ENCODE measurements around the gene S1PR2.

Gene S1PR2

DNA sequence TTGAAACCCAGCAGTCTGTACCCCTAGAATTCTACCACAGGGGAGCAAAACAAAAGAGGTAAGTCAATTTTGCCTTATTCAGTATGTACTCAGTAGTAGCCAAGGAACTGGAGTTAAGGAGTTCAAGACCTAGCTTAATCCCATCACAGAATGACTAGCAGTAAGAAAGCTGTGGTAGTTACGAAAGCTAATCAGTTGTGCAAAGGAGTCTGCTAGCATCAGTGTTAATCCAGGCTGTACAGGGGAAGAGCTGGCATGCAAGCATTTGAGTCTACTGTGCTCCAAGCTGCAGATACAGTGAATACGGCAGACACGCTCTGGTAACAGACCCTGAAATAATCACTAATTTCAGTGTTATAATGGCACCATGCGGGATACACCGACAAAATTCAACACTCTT, 41.1 kb downstream of the S1PR2 start:
- no peak overlapping the region for H2BK12ac ChIP-seq (ENCODE audit: low read length in 2 of 2)
- H2BK15ac ChIP-seq (ENCODE audit: low read depth, poor library complexity, severe bottlenecking) = no peak overlapping the region
- H3K4me3 ChIP-seq (ENCODE audit: insufficient read depth in 1 of 2, low read depth in 1 of 2, low read length in 2 of 2) = no peak overlapping the region
- WGBS = 99% methylated on average over 5 of the region's 5 CpGs
- no peak overlapping the region for H2AFZ ChIP-seq (ENCODE audit: low read depth, low read length)
- H3K4me1 ChIP-seq (ENCODE audit: control insufficient read depth, insufficient read depth, low read depth, low read length) = peaks cover 9% of the 10 kb centered on the region
- H3K14ac ChIP-seq (ENCODE audit: low read length in 2 of 2) = no peak overlapping the region
- no peak overlapping the region for H3K4ac ChIP-seq (ENCODE audit: low read depth in 1 of 2, low read length in 2 of 2)
- no peak overlapping the region for H3K4me2 ChIP-seq (ENCODE audit: low read length, poor library complexity, severe bottlenecking)
- H3K18ac ChIP-seq (ENCODE audit: low read depth in 1 of 2, low read length in 2 of 2) = no peak overlapping the region
- DNase-seq = no peak
- no peak overlapping the region for H3K9ac ChIP-seq (ENCODE audit: low read length)
- no peak overlapping the region for H2BK120ac ChIP-seq (ENCODE audit: low read depth, low read length)
- H4K91ac ChIP-seq (ENCODE audit: low read length) = no peak overlapping the region
- no peaks in the 10 kb centered on the region for H3K27me3 ChIP-seq (ENCODE audit: control insufficient read depth in 1 of 2, insufficient read depth in 1 of 2, low read length in 2 of 2)
- H3K23ac ChIP-seq (ENCODE audit: low read length in 2 of 2) = no peak overlapping the region
- H3K79me1 ChIP-seq (replicated peaks; ENCODE audit: low read length, poor library complexity, severe bottlenecking) = peaks cover 4% of the 10 kb centered on the region
- H3K27ac ChIP-seq (ENCODE audit: low read length, poor library complexity, severe bottlenecking) = no peak overlapping the region
- H2BK5ac ChIP-seq (ENCODE audit: low read depth, low read length, poor library complexity, severe bottlenecking) = no peak overlapping the region
- H3K36me3 ChIP-seq (ENCODE audit: control insufficient read depth in 1 of 2, insufficient read depth in 2 of 2, low read depth in 1 of 2, low read length in 2 of 2) = peaks cover 12 to 23% of the 10 kb centered on the region in 2 experiments
- no peak overlapping the region for H4K8ac ChIP-seq (ENCODE audit: low read length)
- no peak overlapping the region for H2AK5ac ChIP-seq (ENCODE audit: low read length, severe bottlenecking)
- H3K9me3 ChIP-seq (ENCODE audit: control insufficient read depth, low read length) = no peaks in the 10 kb centered on the region

DNA sequence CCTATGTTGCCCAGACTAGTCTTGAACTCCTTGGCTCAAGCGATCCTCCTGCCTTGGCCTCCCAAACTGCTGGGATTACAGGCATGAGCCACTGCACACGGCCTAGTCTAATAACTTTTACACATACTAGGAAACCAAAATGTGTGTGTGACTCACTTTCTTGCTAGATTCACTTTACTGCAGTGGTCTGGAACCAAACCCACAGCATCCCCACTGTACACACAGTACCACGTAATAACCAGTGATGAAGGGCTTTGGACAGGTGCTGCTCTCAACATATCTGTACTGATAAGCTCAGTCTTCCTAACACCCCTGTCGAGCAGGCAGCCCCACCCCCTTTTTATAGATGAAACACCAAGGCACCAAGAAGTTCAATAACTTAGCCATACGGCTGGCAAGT, 41.5 kb downstream of the S1PR2 start:
- no peak overlapping the region for H3K27ac ChIP-seq (ENCODE audit: low read length, poor library complexity, severe bottlenecking)
- no peak for DNase-seq
- H2BK15ac ChIP-seq (ENCODE audit: low read depth, poor library complexity, severe bottlenecking) = no peak overlapping the region
- H2AFZ ChIP-seq (ENCODE audit: low read depth, low read length) = no peak overlapping the region
- H3K18ac ChIP-seq (ENCODE audit: low read depth in 1 of 2, low read length in 2 of 2) = no peak overlapping the region
- 90% methylated on average over 5 of the region's 5 CpGs for WGBS
- H3K4ac ChIP-seq (ENCODE audit: low read depth in 1 of 2, low read length in 2 of 2) = no peak overlapping the region
- H3K9ac ChIP-seq (ENCODE audit: low read length) = no peak overlapping the region
- no peak overlapping the region for H2BK120ac ChIP-seq (ENCODE audit: low read depth, low read length)
- H3K4me1 ChIP-seq (ENCODE audit: control insufficient read depth, insufficient read depth, low read depth, low read length) = peaks cover 9% of the 10 kb centered on the region
- H3K14ac ChIP-seq (ENCODE audit: low read length in 2 of 2) = no peak overlapping the region
- peaks cover 16 to 23% of the 10 kb centered on the region in 2 experiments for H3K36me3 ChIP-seq (ENCODE audit: control insufficient read depth in 1 of 2, insufficient read depth in 2 of 2, low read depth in 1 of 2, low read length in 2 of 2)
- H2BK5ac ChIP-seq (ENCODE audit: low read depth, low read length, poor library complexity, severe bottlenecking) = no peak overlapping the region
- H3K79me1 ChIP-seq (replicated peaks; ENCODE audit: low read length, poor library complexity, severe bottlenecking) = peaks cover 4% of the 10 kb centered on the region
- no peak overlapping the region for H3K4me3 ChIP-seq (ENCODE audit: insufficient read depth in 1 of 2, low read depth in 1 of 2, low read length in 2 of 2)
- H4K91ac ChIP-seq (ENCODE audit: low read length) = no peak overlapping the region
- no peaks in the 10 kb centered on the region for H3K27me3 ChIP-seq (ENCODE audit: control insufficient read depth in 1 of 2, insufficient read depth in 1 of 2, low read length in 2 of 2)
- no peaks in the 10 kb centered on the region for H3K9me3 ChIP-seq (ENCODE audit: control insufficient read depth, low read length)
- no peak overlapping the region for H3K23ac ChIP-seq (ENCODE audit: low read length in 2 of 2)
- H2AK5ac ChIP-seq (ENCODE audit: low read length, severe bottlenecking) = no peak overlapping the region
- no peak overlapping the region for H3K4me2 ChIP-seq (ENCODE audit: low read length, poor library complexity, severe bottlenecking)
- H4K8ac ChIP-seq (ENCODE audit: low read length) = no peak overlapping the region
- no peak overlapping the region for H2BK12ac ChIP-seq (ENCODE audit: low read length in 2 of 2)

DNA sequence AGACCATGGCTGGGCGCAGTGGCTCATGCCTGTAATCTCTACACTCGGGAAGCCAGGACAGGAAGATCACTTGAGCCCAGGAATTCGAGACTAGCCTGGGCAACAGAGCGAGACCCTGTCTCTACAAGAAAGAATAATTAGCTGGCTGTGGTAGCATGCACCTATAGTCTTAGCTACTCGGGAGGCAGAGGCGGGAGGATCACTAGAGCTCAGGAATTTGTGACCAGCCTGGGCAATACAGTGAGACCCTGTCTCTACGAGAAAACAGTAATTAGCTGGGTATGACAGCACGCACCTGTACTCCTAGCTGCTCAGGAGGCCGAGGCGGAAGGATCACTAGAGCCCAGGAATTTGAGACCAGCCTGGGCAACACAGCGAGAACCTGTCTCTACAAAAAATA, 43.8 kb downstream of the S1PR2 start:
- no peaks in the 10 kb centered on the region for H3K27me3 ChIP-seq (ENCODE audit: control insufficient read depth in 1 of 2, insufficient read depth in 1 of 2, low read length in 2 of 2)
- no peaks in the 10 kb centered on the region for H3K9me3 ChIP-seq (ENCODE audit: control insufficient read depth, low read length)
- no peak overlapping the region for H2BK5ac ChIP-seq (ENCODE audit: low read depth, low read length, poor library complexity, severe bottlenecking)
- peaks cover 24 to 33% of the 10 kb centered on the region in 2 experiments for H3K36me3 ChIP-seq (ENCODE audit: control insufficient read depth in 1 of 2, insufficient read depth in 2 of 2, low read depth in 1 of 2, low read length in 2 of 2)
- H2AK5ac ChIP-seq (ENCODE audit: low read length, severe bottlenecking) = no peak overlapping the region
- H4K8ac ChIP-seq (ENCODE audit: low read length) = no peak overlapping the region
- no peak overlapping the region for H2BK120ac ChIP-seq (ENCODE audit: low read depth, low read length)
- H3K4me3 ChIP-seq (ENCODE audit: insufficient read depth in 1 of 2, low read depth in 1 of 2, low read length in 2 of 2) = no peak overlapping the region
- H3K9ac ChIP-seq (ENCODE audit: low read length) = no peak overlapping the region
- H3K18ac ChIP-seq (ENCODE audit: low read depth in 1 of 2, low read length in 2 of 2) = no peak overlapping the region
- H3K4ac ChIP-seq (ENCODE audit: low read depth in 1 of 2, low read length in 2 of 2) = no peak overlapping the region
- no peak overlapping the region for H2BK15ac ChIP-seq (ENCODE audit: low read depth, poor library complexity, severe bottlenecking)
- no peak overlapping the region for H2BK12ac ChIP-seq (ENCODE audit: low read length in 2 of 2)
- H2AFZ ChIP-seq (ENCODE audit: low read depth, low read length) = no peak overlapping the region
- no peak overlapping the region for H4K91ac ChIP-seq (ENCODE audit: low read length)
- DNase-seq = no peak
- no peak overlapping the region for H3K14ac ChIP-seq (ENCODE audit: low read length in 2 of 2)
- H3K4me1 ChIP-seq (ENCODE audit: control insufficient read depth, insufficient read depth, low read depth, low read length) = peaks cover 3% of the 10 kb centered on the region
- 94% methylated on average over 11 of the region's 11 CpGs for WGBS
- H3K4me2 ChIP-seq (ENCODE audit: low read length, poor library complexity, severe bottlenecking) = no peak overlapping the region
- H3K27ac ChIP-seq (ENCODE audit: low read length, poor library complexity, severe bottlenecking) = no peak overlapping the region
- H3K23ac ChIP-seq (ENCODE audit: low read length in 2 of 2) = no peak overlapping the region
- H3K79me1 ChIP-seq (replicated peaks; ENCODE audit: low read length, poor library complexity, severe bottlenecking) = peaks cover 11% of the 10 kb centered on the region

DNA sequence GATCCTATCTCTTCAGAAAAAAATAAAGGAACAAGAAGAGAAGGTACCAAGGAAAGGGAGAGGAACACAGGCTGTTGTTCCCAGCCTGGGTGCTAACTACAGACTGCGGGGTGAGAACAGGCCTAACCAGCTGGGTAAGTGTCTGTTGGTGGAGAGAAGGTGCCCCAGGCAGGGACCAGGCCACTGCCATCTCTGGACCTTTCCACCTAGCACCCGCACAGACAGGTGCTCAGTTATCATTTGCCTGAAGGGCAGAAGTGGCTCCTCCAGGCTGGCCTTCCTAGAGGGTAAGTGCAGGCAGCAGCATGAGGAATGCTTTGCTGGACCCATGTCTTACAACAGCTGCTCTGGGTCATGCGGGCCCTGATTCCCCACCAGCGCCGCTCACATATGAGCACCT, 46.5 kb downstream of the S1PR2 start:
- H3K23ac ChIP-seq (ENCODE audit: low read length in 2 of 2) = no peak overlapping the region
- H2AFZ ChIP-seq (ENCODE audit: low read depth, low read length) = no peak overlapping the region
- H3K36me3 ChIP-seq (ENCODE audit: control insufficient read depth in 1 of 2, insufficient read depth in 2 of 2, low read depth in 1 of 2, low read length in 2 of 2) = peaks cover 33 to 42% of the 10 kb centered on the region in 2 experiments
- H3K4me1 ChIP-seq (ENCODE audit: control insufficient read depth, insufficient read depth, low read depth, low read length) = peaks cover 1% of the 10 kb centered on the region
- H2BK15ac ChIP-seq (ENCODE audit: low read depth, poor library complexity, severe bottlenecking) = no peak overlapping the region
- no peak overlapping the region for H3K4me3 ChIP-seq (ENCODE audit: insufficient read depth in 1 of 2, low read depth in 1 of 2, low read length in 2 of 2)
- H2BK120ac ChIP-seq (ENCODE audit: low read depth, low read length) = no peak overlapping the region
- no peak overlapping the region for H2BK5ac ChIP-seq (ENCODE audit: low read depth, low read length, poor library complexity, severe bottlenecking)
- no peak overlapping the region for H4K91ac ChIP-seq (ENCODE audit: low read length)
- 94% methylated on average over 5 of the region's 5 CpGs for WGBS
- no peak overlapping the region for H2BK12ac ChIP-seq (ENCODE audit: low read length in 2 of 2)
- H4K8ac ChIP-seq (ENCODE audit: low read length) = no peak overlapping the region
- no peak overlapping the region for H2AK5ac ChIP-seq (ENCODE audit: low read length, severe bottlenecking)
- H3K18ac ChIP-seq (ENCODE audit: low read depth in 1 of 2, low read length in 2 of 2) = no peak overlapping the region
- H3K14ac ChIP-seq (ENCODE audit: low read length in 2 of 2) = no peak overlapping the region
- H3K27ac ChIP-seq (ENCODE audit: low read length, poor library complexity, severe bottlenecking) = no peak overlapping the region
- no peak overlapping the region for H3K4me2 ChIP-seq (ENCODE audit: low read length, poor library complexity, severe bottlenecking)
- H3K9ac ChIP-seq (ENCODE audit: low read length) = no peak overlapping the region
- H3K9me3 ChIP-seq (ENCODE audit: control insufficient read depth, low read length) = no peaks in the 10 kb centered on the region
- H3K27me3 ChIP-seq (ENCODE audit: control insufficient read depth in 1 of 2, insufficient read depth in 1 of 2, low read length in 2 of 2) = no peaks in the 10 kb centered on the region
- H3K79me1 ChIP-seq (replicated peaks; ENCODE audit: low read length, poor library complexity, severe bottlenecking) = peaks cover 17% of the 10 kb centered on the region
- no peak for DNase-seq
- H3K4ac ChIP-seq (ENCODE audit: low read depth in 1 of 2, low read length in 2 of 2) = no peak overlapping the region
